Spinal cord (tissue), 10 donors: ENCODE data around the gene NR0B1. TPM values are rescaled to one million over a fixed set of nuclear protein-coding genes. Genes with fewer than 3 reads are reported as not detected.

Source experiments
- DNase-seq, 6 donors: peaks; one replicate each; pipeline versions ENCODE4 v3.0.0 to v3.0.0-alpha.2; 2013 to 2015; ENCODE audit warnings: low spot score in 6 of 6, low read depth in 4 of 6
- H3K27ac ChIP-seq: one replicate; pipeline ENCODE4 v1.5.1; 2013; ENCODE audit warnings: low read depth, low read length, control low read depth
- H3K27me3 ChIP-seq: one replicate; pipeline ENCODE4 v1.6.1; 2013; ENCODE audit warnings: low read length; ENCODE audit not compliant: control insufficient read depth, insufficient read depth
- H3K36me3 ChIP-seq: one replicate; pipeline ENCODE4 v1.6.1; 2013; ENCODE audit warnings: low read length; ENCODE audit not compliant: control insufficient read depth, insufficient read depth
- H3K4me1 ChIP-seq: one replicate; pipeline ENCODE4 v1.6.1; 2013; ENCODE audit warnings: low read length; ENCODE audit not compliant: control insufficient read depth, insufficient read depth
- H3K4me3 ChIP-seq: one replicate; pipeline ENCODE4 v1.5.1; 2013; ENCODE audit warnings: low read depth, low read length, control low read depth
- H3K9me3 ChIP-seq: one replicate; pipeline ENCODE4 v1.6.1; 2013; ENCODE audit warnings: low read length; ENCODE audit not compliant: control insufficient read depth, insufficient read depth
- WGBS: methylation state at CpG from one replicate; pipeline ENCODE4 v1.1.5; 2013; ENCODE audit warnings: missing lambda C conversion rate; ENCODE audit not compliant: insufficient coverage; 5-methylcytosine and 5-hydroxymethylcytosine counted together
- long read RNA-seq, 4 donors: transcript quantifications; one replicate each; lab custom pipeline, GENCODE V29; 2026
- polyA plus RNA-seq, 2 donors: library from polyadenylated mRNA; unstranded; fragments of 120-200 nt; gene quantifications; one replicate each; pipeline ENCODE4 v1.2.1, GENCODE V29; 2013; ENCODE audit not compliant: insufficient read length in 2 of 2
- total RNA-seq, 2 donors: library from RNA; depleted of rRNA in 1 of 2; stranded (reverse); fragments of 120-200 nt in 1 of 2; fragments of >200 nt in 1 of 2; gene quantifications; one replicate each; pipeline versions ENCODE4 v1.2.3 to v1.2.4, GENCODE V29; 2013 to 2014
- donor health status: healthy.

NR0B1 gene, protein sequence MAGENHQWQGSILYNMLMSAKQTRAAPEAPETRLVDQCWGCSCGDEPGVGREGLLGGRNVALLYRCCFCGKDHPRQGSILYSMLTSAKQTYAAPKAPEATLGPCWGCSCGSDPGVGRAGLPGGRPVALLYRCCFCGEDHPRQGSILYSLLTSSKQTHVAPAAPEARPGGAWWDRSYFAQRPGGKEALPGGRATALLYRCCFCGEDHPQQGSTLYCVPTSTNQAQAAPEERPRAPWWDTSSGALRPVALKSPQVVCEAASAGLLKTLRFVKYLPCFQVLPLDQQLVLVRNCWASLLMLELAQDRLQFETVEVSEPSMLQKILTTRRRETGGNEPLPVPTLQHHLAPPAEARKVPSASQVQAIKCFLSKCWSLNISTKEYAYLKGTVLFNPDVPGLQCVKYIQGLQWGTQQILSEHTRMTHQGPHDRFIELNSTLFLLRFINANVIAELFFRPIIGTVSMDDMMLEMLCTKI
- total RNA-seq, result 1 to 10 TPM; 1.4 to 2.3 TPM
- polyA plus RNA-seq, result 1 to 10 TPM; 4.8 to 5.2 TPM
- long read RNA-seq, donor 1, partial matches to known transcripts, result 0 of 4 reads
- long read RNA-seq, donor 1, other reads (novel, unspliced or antisense), result 0 of 4 reads
- long read RNA-seq, donor 2, partial matches to known transcripts, result 0 of 3 reads
- long read RNA-seq, donor 2, other reads (novel, unspliced or antisense), result 0 of 3 reads
- long read RNA-seq, donor 3, partial matches to known transcripts, result 0 of 3 reads
- long read RNA-seq, donor 3, other reads (novel, unspliced or antisense), result 0 of 3 reads
- long read RNA-seq, donor 4, partial matches to known transcripts, result 0 of 4 reads
- long read RNA-seq, donor 4, other reads (novel, unspliced or antisense), result 0 of 4 reads

DNA sequence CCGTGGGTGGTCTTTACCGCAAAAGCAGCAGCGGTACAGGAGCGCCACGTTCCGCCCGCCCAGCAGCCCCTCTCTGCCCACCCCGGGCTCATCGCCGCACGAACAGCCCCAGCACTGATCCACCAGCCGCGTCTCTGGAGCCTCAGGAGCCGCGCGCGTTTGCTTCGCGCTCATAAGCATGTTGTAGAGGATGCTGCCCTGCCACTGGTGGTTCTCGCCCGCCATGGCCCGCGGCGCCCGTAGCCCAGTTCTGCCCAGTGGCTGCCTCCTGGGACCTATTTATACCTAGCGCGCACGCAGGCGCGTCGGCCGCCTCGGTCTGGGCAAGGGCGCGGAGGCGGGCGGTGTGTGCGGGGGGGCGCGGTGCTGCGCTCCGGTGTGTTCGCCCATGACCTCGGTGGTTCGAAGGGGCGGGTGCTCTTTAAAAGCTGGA is at the start of gene NR0B1:
NR0B1 (minus strand) TSS at position 252 of the 433 bp plus-strand sequence; CDS start at position 225, 27 bp downstream.
- H3K36me3 ChIP-seq, result no peaks in the 10 kb centered on the region
- 27% methylated on average over 46 of the region's 46 CpGs for WGBS
- DNase-seq, result no peak
- H3K4me1 ChIP-seq, result peaks cover 10% of the 10 kb centered on the region
- H3K27ac ChIP-seq, result no peak within 1 kb of the TSS
- peaks cover 22% of the 10 kb centered on the region for H3K27me3 ChIP-seq
- H3K4me3 ChIP-seq, result peak within 1 kb of the TSS; percentile 31
- H3K9me3 ChIP-seq, result no peaks in the 10 kb centered on the region

DNA sequence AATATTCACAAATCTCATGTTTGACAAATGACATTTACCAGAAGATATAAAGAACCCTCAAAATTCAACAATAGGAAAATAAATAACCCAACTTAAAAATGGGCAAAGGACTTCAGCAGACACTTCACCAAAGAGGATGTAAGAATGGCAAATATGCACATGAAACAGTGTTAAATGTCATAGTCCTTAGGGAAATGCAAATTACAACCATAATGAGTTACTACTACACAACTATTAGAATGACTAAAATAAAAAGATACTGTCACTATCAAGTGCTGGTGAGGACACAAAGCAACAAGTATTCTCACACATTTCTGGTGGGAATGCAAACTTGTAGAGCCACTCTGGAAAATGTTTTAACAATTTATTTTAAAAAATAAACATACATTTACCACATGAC is 40.8 kb upstream of the NR0B1 start:
- no peak overlapping the region for H3K27ac ChIP-seq
- H3K9me3 ChIP-seq, result no peaks in the 10 kb centered on the region
- H3K4me3 ChIP-seq, result no peak overlapping the region
- no peaks in the 10 kb centered on the region for H3K4me1 ChIP-seq
- H3K27me3 ChIP-seq, result no peaks in the 10 kb centered on the region
- H3K36me3 ChIP-seq, result no peaks in the 10 kb centered on the region
- DNase-seq, result no peak

DNA sequence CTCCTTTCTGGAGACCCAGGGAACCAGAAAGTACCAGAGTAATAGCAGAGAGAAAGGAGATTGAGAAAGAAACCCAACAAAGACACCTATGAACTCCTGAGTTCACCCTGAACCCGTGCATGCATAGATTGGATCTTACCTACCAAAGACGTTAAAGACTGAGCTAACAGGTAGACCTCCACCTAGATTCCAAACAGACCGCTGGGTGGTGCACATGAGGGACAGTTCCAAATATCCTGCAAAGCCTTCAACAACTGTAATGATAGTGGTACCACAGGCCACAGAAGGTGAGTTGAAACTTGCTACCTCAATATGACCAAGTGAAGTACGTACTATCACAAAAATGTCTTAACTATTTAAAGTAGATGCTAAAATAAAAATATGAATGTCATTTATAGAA is 34.0 kb upstream of the NR0B1 start:
- no peak for DNase-seq
- H3K4me1 ChIP-seq, result no peaks in the 10 kb centered on the region
- 58% methylated on average over 2 of the region's 4 CpGs for WGBS

DNA sequence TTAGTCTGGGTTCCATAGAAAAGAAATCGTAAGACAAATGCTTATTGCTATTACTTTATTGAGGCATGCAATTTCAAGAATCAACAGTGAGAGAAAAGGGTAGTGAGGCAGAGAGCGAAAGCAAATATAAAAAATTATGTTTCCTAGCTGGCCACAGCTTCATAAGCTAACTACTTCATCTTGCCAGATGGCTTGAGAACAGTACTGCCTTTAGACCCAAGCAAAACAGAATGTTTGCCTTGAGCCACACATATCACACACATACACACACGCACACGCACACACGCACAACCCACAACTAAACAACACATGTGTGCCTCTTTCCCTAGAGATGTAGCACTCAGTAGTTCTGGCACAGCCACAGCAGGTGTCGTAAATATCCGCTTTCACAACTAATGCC is 31.6 kb upstream of the NR0B1 start:
- Histone ChIP-seq H3K27me3 (no peaks in the 10 kb centered on the region), H3K36me3 (no peaks in the 10 kb centered on the region), H3K4me3 (no peak overlapping the region), H3K27ac (no peak overlapping the region), H3K9me3 (no peaks in the 10 kb centered on the region), H3K4me1 (no peaks in the 10 kb centered on the region)
- 67% methylated on average over 3 of the region's 7 CpGs for WGBS
- DNase-seq, result peak in 1 of 6 donors; percentile 0

More for the DNA sequence above, 34.0 kb upstream of the NR0B1 start:
- Histone ChIP-seq H3K4me3 (no peak overlapping the region), H3K36me3 (no peaks in the 10 kb centered on the region), H3K27ac (no peak overlapping the region), H3K9me3 (no peaks in the 10 kb centered on the region), H3K27me3 (no peaks in the 10 kb centered on the region)

DNA sequence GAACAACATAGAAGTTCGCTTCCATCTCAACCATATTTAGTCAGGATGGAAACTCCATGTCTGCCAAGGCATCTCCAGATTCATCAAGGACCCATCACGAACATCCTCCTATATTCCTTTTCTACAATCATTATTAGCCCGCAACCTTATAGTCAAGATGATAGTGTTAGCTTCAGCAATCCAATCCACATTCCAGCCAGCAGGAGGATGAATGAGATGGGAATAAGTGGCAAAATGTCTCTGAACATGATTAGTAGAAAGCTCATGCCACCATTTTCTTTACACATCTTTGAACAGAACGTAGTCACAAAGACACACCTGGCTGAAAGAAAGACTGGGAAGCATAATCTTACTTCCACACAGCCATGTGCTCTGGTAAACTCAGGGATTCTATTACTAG is 18.6 kb upstream of the NR0B1 start:
- Histone ChIP-seq H3K4me3 (no peak overlapping the region), H3K36me3 (no peaks in the 10 kb centered on the region), H3K27me3 (no peaks in the 10 kb centered on the region), H3K9me3 (no peaks in the 10 kb centered on the region), H3K27ac (no peak overlapping the region), H3K4me1 (no peaks in the 10 kb centered on the region)
- WGBS, result 50% methylated on average over 1 of the region's 4 CpGs
- no peak for DNase-seq

DNA sequence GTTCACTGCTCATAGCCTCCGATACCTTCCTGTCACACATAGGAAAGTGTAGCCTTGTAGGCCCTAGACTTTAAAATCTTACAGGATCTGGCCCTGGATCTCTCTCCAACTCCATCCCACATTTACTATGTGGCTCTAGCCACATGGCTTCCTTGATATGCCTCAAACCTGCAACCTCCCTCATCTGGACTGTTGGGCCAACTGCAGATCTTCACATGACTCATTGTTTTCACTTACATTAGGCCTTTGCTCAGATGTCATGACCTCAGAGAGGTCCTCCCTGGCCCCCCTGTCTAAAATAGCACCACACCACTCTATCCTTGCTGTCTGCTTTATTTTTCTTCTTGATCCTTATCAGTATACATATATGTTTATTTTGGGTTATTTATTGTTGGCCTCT is 8.1 kb upstream of the NR0B1 start:
- no peaks in the 10 kb centered on the region for H3K27me3 ChIP-seq
- no peaks in the 10 kb centered on the region for H3K4me1 ChIP-seq
- DNase-seq, result no peak
- no peaks in the 10 kb centered on the region for H3K9me3 ChIP-seq
- no peak overlapping the region for H3K4me3 ChIP-seq
- no peaks in the 10 kb centered on the region for H3K36me3 ChIP-seq
- no CpG with 5 or more reads among the region's 1 CpG for WGBS
- no peak overlapping the region for H3K27ac ChIP-seq

DNA sequence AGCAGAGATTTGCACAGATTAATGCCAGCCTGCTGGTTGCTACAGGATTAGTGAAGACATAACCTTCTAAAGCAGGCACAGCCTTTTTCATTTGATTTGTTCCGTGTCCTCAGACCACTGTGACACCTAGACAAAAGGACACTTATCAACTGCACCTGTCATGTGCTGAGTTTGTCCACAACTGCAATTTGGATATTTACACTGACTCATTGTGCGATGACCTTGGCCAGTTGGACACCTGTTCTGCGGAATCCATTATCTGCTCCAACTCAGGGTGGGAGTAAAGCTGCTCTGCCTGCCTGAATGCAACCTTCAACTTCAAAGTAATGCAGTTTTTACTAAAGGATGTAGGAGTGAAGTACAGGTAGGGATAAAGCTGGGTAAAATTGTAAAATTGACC is 4.1 kb upstream of the NR0B1 start:
- Histone ChIP-seq H3K27ac (no peak overlapping the region), H3K4me1 (peaks cover 6% of the 10 kb centered on the region), H3K27me3 (peaks cover 9% of the 10 kb centered on the region), H3K9me3 (no peaks in the 10 kb centered on the region), H3K36me3 (no peaks in the 10 kb centered on the region), H3K4me3 (no peak overlapping the region)
- no peak for DNase-seq
- 58% methylated on average over 2 of the region's 3 CpGs for WGBS

DNA sequence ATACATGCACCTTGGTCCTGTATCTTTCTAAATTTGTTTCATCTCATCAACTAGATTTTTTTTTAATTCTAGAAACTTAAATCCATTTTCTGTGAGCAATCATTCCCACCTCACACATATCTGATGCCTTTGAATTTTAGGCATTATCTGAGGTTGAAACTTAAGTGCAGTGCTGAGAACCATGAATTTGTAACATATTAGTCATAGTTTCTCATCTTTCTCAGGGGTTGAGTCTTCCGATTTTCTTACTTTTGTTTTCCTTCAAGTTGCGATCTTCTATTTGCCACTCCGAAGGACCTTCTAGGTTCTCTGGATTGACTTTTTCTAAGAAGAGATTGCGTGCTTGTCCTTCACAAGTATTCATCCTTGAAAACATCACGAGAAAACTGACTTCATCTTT is 3.7 kb upstream of the NR0B1 start:
- Histone ChIP-seq H3K9me3 (no peaks in the 10 kb centered on the region), H3K4me3 (no peak overlapping the region), H3K4me1 (peaks cover 10% of the 10 kb centered on the region), H3K36me3 (no peaks in the 10 kb centered on the region), H3K27ac (no peak overlapping the region), H3K27me3 (peaks cover 14% of the 10 kb centered on the region)
- no peak for DNase-seq
- WGBS, result 73% methylated on average over 4 of the region's 5 CpGs

DNA sequence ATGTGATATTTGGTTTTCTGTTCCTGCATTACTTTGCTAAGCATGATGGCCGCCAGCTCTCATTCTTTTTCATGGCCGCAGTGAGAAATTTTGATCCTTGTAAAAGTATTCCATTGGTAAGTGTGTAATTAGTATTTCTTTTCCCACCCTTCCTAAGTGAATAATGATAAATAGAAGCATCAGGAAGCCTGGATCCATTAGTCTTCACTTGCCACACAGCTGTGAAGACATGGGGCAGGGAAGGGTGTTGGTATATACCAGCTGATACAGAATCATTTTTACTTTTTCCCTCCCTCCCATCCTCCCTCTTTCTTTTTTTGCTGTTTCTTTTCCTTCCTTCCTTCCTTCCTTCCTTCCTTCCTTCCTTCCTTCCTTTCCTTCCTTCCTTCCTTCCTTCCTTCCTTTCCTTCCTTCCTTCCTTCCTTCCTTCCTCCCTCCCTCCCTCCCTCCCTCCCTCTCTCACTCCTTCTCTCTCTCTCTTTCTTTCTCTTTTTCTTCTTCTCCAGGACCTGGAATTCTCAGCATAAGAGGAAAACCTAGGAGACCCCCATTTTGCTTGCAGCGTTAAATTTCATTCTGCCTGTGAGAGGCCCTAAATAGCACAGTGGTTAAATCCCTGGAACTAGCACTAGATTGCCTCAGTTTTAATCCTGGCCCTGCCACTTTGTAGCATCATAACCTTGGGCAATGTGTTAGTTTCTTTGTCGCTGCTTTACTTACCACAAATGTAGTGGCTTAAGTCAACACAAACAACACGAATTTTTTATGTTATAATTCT is 1.4 kb upstream of the NR0B1 start:
- Histone ChIP-seq H3K4me3 (no peak overlapping the region), H3K27ac (no peak overlapping the region), H3K9me3 (no peaks in the 10 kb centered on the region), H3K4me1 (peaks cover 10% of the 10 kb centered on the region), H3K27me3 (peaks cover 19% of the 10 kb centered on the region), H3K36me3 (no peaks in the 10 kb centered on the region)
- no peak for DNase-seq
- 90% methylated on average over 1 of the region's 5 CpGs for WGBS
